ENCODE results near the gene CAPN8.

DNA sequence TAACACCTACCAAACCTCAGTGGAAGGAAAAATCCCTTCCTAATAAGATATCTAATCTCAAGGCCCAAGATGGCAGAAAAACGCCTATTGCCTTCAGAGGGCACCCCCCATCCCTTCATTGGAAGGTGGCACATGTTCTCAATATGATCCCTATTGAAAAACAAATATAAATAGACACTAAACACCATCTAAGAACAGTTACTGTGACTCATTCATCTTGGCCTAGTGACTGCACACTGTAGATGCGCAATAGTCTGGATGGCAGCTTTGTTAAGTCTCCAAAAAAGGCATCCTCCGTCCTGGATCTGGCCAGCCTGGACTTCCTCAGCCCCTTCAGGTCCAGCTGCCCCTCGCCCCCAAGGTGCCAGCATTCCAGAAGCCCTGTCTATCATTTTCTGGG is 121.9 kb downstream of the CAPN8 start:
- TF ChIP-seq POLR2A (IDR thresholded peaks at IDR 0.05), result no peak
- TF ChIP-seq, protein P1, sequence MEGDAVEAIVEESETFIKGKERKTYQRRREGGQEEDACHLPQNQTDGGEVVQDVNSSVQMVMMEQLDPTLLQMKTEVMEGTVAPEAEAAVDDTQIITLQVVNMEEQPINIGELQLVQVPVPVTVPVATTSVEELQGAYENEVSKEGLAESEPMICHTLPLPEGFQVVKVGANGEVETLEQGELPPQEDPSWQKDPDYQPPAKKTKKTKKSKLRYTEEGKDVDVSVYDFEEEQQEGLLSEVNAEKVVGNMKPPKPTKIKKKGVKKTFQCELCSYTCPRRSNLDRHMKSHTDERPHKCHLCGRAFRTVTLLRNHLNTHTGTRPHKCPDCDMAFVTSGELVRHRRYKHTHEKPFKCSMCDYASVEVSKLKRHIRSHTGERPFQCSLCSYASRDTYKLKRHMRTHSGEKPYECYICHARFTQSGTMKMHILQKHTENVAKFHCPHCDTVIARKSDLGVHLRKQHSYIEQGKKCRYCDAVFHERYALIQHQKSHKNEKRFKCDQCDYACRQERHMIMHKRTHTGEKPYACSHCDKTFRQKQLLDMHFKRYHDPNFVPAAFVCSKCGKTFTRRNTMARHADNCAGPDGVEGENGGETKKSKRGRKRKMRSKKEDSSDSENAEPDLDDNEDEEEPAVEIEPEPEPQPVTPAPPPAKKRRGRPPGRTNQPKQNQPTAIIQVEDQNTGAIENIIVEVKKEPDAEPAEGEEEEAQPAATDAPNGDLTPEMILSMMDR (IDR thresholded peaks at IDR 0.05), result no peak
